HG03432 (cell line): ENCODE results near the gene C14orf180.
"Not testable (repeated sequence)": the region's sequence is repeated elsewhere in the genome, so short reads cannot be mapped to it uniquely, and the experiment has no call there.

Source experiments
- ATAC-seq: cut with Tn5 transposase; IDR thresholded peaks from one replicate; pipeline ENCODE4 v1.9.1; 2021; ENCODE audit warnings: mild to moderate bottlenecking, moderate library complexity; ENCODE audit not compliant: unreplicated experiment

C14orf180 gene

DNA sequence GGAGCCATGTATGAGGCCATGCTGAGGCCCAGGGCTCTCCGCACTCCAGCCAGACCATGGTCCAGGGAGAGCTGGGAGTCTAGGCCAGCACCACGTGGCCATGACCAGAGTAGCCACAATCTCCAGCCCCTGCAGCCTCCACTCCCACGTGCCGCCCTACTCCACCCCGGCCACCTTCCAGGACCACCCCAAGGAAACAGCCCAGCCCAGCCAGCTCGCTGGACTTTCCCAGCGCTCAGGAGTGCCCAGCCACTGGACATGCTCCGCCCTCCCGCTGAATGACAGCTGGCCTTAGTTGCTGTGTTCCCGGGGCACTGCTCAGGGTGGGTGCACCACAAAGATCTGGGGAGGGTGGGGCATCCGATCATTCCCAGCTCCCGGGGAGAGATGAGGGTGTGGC is 2.1 kb upstream of the C14orf180 start:
- ATAC-seq, result no peak

DNA sequence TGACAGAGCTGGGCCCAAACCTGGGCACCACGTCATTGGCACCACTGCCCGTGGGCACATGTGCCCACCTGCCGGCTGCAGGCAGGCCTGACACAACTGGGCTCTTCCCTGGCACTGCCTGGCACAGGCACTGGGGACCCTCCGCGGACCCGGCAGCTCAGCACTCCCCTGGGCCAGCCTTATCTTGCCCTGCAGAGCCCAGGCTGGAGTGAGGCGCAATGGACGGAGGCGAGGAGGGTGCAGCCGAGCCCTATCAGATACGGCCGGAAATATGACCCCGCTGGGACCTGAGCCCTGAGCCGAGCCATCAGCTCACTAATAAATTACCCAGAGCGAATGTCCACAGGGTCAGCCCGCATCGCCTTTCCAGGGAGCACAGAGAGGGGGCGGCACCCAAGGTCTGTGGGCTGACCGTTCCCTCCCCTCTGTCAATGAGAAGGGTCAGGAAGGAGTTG is 1.7 kb upstream of the C14orf180 start:
- no peak for ATAC-seq

DNA sequence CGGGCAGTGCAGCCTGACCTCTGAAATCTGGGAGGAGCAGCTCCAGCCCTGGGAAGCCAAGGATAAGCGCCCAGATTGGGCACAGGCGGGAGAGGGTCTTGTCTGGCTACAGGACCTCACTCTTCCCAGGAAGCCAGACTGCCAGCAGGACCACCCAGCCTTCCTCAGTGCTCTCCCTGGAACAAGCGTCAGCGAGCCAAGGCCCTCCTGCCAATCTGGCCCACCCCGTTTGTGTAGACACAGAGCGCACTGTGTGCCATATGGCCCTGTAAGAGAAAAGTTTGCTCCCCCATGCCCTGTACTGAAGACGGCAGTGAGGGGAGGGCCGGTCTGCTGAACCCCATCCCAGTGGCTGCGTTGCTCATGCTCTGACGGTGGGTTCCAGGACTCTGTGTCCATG is 1.2 kb upstream of the C14orf180 start:
- ATAC-seq, result no peak

DNA sequence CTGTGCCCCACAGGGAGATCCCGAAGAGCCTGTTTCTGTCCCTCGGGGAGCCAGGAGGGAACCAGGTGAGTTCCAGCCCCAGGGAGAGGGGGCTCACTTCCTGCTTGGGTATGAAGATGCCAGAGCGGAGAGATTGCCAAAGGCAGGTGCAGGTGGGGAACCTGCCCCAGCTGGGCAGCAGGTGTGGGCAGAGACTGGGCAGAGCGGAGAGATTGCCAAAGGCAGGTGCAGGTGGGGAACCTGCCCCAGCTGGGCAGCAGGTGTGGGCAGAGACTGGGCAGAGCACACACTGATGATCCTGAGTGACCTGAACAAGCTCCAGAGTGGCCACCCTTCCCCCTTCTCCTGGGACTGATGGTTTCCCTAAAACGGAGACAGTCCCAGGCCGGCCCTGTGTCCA is 375 bp downstream of the C14orf180 start:
- ATAC-seq, result not testable (repeated sequence)

DNA sequence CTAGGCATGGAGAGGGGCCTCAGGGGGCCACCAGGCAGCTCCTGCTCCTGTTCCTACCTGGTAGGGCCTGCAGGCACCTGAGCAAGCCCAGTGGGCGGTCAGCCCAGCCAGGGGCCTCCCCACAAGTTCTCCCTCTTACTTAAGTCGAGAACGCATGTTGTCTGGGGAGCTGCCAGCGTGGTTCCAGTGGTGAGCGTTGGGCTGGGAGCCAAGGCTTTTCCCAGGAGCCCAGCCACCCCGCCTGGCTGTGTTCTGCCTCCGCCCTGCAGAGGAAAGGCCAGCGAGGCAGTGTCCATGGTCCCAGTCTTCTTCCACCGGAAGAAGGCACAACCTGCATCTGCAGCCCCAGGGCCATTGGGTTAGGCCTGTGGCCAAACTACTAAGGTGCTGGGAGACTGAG is 1.4 kb downstream of the C14orf180 start:
- ATAC-seq, result no peak

DNA sequence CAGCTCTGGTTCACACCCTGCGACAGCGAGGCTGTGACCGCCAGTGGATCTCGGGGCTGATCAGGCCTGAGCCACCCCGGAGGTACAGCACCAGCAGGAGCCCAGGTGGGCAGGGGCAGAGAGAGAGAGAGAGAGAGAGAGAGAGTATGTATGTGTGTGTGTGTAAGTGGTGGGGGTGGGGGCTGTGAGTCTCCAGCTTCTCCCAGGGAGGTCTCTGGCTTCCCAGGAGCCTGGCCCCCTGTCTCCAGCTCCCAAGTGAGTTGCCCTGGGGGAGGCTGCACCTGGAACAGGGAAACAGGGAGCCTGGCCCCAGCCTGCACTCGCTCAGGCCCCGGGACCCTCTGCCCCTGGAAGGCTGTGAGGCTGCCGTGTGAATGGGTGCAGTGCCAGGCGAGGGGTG is 2.0 kb downstream of the C14orf180 start:
- ATAC-seq, result no peak

DNA sequence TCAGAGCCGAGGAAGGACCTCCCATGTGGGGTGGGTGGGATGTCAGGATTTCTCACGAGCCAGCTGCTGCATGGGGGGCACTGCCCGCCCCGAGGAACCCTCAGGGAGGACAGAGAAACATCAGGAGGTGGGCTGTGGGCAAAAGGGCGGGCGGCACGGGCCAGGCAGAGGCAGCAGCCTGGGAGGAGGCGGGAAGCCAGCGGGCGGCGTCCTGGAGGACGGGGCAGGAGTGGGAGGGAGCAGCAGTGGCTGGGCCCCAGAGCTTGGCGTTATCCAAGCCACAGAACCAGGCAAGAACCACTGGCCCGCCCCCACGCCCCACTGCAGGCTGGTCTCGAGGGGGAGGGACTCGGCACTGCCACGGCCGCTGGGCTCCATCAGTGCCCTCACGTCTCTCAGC is 2.4 kb downstream of the C14orf180 start:
- no peak for ATAC-seq

DNA sequence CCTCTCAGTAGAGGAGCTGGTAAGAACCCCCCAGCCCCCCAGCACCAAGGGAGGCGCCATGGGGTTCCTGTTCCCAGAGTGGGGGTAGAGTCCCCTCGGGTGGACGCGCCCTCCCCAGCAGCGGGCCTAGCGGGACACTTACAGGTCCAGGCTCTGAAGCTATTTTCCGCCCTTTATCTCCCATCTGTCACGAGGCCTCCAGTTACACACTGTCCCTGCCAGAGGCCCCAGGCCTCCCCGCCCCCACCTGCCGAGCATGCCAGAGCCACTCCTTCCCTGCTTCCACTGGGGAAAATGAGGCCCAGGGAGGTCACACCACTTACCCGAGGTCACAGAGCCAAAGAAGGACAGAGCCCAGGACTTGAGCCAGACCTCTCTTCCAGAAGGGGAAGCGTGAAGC is 3.1 kb downstream of the C14orf180 start:
- no peak for ATAC-seq

DNA sequence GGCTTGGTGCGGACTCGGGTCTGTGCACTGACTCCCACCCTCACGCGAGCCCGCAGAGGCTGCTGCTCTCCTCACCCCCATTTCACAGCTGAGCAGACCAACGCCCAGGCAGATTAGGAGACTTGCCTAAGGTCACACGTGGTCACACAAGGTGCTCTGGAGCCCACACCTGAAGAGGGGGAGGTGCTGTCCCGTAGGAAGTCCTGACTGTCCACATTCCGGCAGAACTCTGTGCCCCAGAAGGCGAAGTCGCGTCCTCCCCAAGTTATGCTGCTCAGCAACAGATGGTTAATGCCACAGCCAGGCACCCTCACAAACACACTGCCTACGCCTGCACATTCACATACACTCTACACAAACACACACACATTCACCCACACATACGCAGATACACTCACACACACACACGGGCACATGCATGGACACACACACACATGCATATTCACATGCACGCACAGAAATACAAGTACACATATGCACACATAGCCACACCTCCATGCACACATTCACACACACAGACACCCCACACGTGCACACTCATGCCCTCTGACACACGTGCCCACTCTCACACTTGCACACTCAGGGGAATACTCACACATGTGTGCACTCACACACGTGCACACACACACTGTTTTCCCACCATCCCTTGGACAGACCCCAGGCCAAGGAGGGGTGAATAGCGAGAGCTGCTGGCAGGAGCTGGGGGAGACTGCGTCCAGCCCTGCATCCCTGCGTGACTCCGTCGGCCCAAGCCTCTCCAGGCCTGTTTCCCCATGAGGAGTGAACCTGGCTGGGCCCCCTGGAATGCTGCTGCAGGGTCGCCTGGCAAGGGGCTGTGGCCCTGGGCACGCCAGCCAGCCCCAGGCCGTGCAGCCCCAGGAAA is 4.1 kb downstream of the C14orf180 start:
- ATAC-seq, result no peak

DNA sequence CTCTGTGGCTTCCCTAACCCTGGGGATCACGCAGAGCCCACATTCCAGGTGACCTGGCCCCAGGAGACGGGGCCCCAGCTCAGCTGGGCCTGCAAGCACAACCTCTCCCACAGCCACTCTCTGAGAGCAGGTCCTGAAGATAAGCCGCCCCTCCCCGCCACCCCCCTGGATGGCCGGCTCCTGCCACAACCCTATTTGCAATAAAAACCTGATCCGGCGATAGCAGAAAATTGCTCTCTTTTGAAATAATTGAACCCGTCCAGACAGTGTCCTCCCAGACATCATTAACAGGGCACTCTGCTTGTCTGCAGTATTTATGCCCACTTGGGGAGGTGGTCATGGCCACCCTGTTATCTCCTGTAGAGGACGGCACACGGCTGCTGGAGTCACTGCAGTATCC is 5.0 kb downstream of the C14orf180 start:
- ATAC-seq, result no peak

DNA sequence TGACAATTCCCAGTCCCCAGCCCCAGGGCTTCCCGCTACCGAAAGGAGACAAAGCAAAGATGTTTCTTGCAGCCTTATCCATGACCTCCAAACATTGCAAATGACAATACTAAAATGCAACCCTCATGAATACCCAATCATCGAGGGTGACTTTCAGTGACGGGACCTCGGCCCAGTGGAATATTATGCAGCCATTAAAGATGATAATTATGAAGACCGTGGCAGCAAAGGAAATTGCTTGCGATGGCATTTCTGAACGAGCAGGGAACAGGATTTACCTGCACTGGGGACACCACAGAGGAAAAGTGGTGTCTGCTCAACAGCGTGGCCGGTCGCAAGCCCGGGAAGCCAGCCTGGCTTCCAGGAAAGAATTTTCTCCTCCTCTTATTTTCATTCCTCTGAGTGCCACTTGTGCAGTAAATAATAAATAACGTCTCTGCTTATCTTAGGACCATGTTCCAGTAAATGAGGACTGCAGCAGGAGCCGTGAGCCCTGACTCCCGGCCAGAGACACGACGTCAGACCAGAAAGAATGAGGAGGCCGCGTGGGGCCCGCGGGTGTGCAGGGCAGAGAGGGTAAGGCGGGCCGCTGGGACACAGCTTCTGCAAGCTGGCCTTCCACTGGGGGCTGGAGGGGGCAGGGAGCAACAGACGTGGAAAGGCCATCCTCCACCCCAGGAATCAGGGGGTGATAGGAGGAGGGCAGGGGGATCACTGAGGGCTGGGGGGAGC is 6.6 kb downstream of the C14orf180 start:
- ATAC-seq, result no peak

DNA sequence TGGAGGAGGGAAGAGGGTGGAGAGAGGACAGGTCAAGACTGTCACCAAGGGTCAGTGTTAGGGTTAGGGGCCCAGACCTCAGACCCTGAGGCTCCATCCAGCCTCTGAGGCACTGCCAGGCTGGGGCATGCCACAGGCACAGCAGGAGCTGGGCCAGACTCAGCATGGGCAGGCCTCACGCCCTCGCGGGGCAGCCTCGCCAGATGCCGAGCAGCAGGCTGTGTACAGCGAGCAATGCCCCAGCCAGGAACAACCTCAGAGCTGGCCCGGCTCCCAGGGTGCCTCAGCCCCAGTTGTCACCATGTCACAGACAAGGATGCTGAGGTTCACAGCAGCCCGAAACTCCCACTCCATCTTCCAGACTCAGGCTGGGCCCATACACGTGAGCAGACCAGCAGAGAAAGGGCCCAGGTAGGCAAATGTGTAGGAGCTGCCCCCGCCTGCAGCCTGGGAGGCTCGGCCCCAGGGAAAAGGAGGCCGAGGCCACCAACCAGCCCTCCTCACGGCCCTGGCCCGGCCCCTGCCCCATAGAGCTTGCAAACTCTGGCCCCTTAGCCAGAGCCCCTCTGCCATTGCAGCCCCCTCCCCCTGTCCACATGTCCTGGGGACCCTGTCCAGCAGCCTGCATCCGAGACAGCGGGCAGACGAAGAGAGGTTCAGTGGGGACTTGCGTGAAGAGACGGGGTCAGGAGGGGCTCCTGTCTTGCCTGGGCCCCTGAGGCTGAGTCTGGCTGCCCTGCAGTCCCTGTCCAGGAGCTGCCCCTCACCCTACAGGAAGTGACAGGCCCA is 7.5 kb downstream of the C14orf180 start:
- no peak for ATAC-seq

DNA sequence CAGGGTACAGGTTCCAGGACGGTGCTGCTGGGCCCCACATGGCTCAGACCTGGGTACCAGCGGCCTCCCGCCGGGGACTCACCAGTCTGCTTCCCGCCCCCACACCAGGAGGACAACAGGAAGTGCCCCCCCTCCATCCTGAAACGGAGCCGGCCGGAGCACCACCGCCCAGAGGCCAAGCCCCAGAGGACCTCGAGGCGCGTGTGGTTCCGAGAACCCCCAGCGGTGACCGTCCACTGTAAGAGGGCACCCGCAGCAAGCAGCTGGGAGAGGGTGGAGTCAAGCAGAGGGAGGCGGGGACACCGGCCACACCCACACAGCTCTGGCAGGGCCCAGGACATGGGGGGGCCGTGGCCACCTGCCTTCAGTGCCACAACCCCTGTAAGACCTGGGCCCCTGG is 8.1 kb downstream of the C14orf180 start:
- no peak for ATAC-seq

DNA sequence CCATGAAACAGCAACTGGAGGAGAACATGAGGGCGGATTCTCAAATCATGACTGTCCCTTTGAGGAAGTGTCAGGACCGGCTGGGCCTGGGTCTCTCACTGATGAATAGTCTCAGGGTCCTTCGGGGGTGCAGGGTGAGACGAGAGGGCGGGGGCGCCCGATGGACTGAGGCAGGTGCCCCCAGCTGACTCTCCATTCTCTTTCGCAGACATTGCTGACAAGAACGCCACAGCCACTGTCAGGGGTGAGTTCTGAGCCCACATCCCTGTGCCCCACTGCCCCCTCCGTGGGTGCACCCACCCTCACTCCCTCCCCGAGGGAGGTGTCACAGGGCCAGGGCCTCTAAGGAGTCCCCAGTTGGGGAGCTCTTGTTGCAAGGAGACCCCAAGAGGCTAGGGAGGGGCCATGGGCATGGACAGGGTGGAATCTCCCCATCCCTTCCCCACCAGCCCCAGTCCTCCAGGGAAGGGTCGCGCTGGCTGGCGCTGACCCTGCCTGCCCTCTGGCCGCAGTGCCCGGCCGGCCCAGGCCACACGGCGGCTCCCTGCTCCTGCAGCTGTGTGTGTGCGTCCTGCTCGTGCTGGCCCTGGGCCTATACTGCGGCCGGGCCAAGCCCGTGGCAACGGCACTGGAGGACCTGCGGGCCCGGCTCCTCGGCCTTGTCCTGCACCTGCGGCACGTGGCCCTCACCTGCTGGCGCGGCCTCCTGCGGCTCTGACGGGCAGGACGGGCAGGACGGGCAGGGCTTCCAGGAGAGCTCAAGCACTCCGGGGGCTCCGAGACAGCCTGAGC is 8.7 kb downstream of the C14orf180 start:
- no peak for ATAC-seq

DNA sequence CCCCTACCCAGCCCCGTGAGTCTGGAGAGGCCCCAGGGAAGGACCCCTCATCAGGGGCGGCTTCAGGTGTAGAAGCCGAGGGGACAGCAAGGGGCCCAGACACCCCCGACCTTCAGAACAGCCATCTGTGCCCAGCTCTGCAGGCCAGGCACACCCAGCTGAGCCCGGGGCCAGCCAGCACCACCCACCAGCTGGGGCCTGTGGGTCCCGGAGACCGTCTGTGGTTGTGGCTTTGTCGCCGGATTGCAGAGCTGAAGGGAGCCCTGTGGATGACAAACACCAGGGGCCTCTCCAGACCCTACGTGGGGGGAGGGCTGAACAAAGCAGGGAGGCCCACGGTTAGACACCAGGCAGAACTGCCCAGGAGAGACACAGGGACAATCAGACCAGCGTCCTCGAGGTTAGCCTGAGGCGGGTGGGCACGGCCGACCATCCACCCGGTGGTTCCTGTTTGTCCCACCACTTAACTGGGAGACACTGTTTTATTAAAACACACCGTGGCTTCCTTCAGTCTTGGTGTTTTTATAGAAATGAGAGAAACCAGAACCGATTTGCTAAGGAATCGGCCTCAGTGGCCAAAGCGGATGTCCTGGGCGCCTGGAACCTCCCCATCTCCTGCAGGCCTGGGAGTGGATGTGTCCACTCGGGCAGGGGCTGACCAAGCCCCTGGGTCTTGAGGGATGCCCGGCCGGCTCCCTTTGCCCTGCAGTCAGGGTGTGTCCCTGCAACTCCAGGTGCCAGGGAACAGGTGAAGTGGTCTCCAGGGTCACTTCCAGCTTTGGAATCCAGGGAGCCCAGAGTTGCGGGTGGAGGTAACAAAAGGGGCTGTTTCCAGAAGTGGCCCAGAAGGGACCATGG is 10.0 kb downstream of the C14orf180 start:
- ATAC-seq, result no peak

DNA sequence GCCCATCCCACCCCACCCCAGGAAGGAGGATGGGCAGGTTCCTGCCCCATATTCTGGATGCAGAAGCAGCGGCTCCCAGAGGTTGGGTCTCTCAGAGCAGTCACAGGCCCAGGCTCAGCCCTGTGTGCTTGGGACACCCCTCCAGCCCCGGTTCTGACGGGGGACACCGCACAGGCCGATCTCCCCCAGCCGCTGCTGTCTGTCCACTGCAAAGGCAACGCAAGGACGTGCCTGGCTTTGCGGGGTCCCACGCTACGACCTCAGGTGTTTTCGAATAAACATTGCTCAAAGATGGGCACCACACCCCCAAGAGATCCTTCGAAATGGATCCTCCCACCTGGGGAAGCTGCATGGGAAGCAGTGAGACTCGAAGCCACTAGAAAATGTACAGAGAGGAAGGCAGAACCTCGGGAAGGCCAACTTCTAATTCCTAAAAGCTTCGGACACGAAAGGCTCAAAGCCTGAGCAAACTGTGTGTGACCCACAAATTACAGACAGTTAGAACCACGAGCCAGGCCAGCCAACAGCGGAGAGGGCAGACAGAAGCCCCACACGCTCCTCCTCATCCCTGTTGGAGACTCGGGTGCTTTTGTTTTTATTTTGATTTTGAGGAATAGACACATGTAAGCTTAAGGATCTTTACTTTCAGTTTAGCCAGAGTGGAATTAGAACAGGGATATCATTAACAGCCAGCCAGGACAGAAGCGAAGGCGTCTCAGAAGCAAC is 10.8 kb downstream of the C14orf180 start:
- no peak for ATAC-seq

DNA sequence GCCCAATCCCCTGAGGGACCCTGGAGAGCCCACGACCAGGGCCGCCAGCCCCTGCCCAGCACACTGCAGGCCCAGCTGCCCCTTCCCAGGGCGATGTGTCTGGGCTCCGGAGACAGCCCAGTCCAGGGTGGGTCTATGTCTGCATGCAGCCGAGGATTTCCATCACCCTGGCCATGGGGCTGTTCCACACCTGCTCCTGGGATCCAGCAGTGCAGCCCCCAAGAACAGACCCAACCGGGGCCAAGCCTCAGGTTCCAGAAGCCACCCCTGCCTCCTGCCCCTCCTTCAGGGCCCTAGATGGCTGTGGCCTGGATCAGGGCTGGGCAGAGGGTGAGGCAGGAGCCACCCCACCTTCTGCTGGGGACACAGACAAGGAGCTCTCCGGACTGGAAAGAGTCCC is 11.5 kb downstream of the C14orf180 start:
- no peak for ATAC-seq

DNA sequence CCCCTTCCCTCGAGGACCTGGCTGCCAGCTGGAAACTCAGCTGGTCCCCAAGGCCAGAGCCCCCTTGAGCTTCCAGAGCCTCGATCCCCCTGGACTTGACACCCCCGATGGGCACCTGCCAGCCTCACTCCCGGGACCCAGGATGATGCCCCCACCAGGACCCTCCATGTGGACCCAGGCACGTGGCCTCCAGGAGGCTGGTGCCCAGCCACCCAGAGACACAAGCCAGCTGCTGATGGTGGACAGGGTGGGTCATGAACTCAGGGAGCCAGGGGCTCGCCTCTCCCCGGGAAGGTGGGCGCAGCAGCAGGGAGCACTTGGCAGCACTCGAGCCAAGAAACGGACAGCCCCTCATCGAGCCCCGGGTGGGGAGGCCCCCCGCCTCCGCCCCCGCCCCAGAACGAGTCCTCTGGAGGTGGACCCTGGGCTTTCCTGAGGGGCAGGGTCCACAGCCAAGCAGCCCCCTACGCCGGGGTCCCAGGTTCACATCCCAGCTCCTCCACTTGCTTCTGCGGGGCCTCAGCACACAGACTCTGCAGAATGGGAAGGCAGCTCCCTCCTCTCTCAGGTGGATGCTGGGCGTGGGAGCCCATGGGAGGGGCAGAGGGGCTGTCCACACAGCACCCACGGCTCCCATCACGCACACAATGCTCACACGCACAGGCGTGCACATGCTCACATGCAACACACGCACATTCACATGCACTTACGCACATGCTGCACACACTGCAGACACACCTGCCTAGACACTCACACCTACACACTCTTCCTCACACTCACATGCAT is 12.1 kb downstream of the C14orf180 start:
- ATAC-seq, result no peak
